Ovary (tissue), 9 donors: ENCODE results near the gene PPIL4. TPM values are rescaled to one million over a fixed set of nuclear protein-coding genes. Genes with fewer than 3 reads are reported as not detected.

Experiments
- DNase-seq, 5 donors: peaks; one replicate each; pipeline ENCODE4 v3.0.0-alpha.2; 2019 to 2020
- H3K27ac ChIP-seq, 2 donors: fragments of 200-600 bp; one replicate each; pipeline versions ENCODE4 v1.5.1 to v1.8.0; 2019 to 2022
- H3K27me3 ChIP-seq: fragments of 200-600 bp; one replicate; pipeline ENCODE4 v1.8.0; 2022
- H3K36me3 ChIP-seq: fragments of 200-600 bp; sonication (generic); one replicate; pipeline ENCODE4 v1.5.1; 2019
- H3K4me1 ChIP-seq: one replicate; pipeline ENCODE4 v1.8.1; 2013; ENCODE audit warnings: mild to moderate bottlenecking, moderate library complexity; ENCODE audit not compliant: insufficient read depth
- H3K4me3 ChIP-seq: fragments of 200-600 bp; sonication (generic); one replicate; pipeline ENCODE4 v1.5.1; 2017
- H3K9me3 ChIP-seq, 2 donors: fragments of 200-600 bp in 1 of 2; sonication (generic) in 1 of 2; one replicate each; pipeline versions ENCODE4 v1.5.1 to v1.8.1; 2013 to 2019; ENCODE audit warnings: mild to moderate bottlenecking in 1 of 2, moderate library complexity in 1 of 2
- EP300 ChIP-seq: sonication (generic); formaldehyde crosslinking; IDR thresholded peaks from one replicate; pipeline ENCODE4 v1.6.1; 2017; ENCODE audit warnings: antibody characterized with exemption
- POLR2A ChIP-seq: fragments of 450-650 bp; IDR thresholded peaks from one replicate; pipeline ENCODE4 v1.6.1; 2017; ENCODE audit warnings: antibody characterized with exemption, mild to moderate bottlenecking, moderate library complexity
- WGBS, 3 donors: extraction: QIAGEN DNeasy Blood & Tissue Kit in 1 of 3; methylation state at CpG; one replicate each; pipeline versions ENCODE4 v1.1.5 to v1.1.7; 2013 to 2017; 5-methylcytosine and 5-hydroxymethylcytosine counted together
- intact Hi-C, 4 donors: fragments of 100-400 bp; cut with DNase I; formaldehyde crosslinking; loops; one replicate each; pipeline versions ENCODE4 v1.11.0 to v1.15.1; 2022 to 2023
- polyA plus RNA-seq, 2 donors: library from polyadenylated mRNA; stranded (reverse); fragments of 200-250 nt in 1 of 2; fragments of 350-450 nt in 1 of 2; fragmentation: Illumina TruSeq in 1 of 2; extraction: RNeasy Lipid Tissue Mini Kit (QIAGEN cat#74804) in 1 of 2; gene quantifications; one replicate each; pipeline ENCODE4 v1.2.3, GENCODE V29; 2013 to 2014
- total RNA-seq, 7 donors: library from RNA; depleted of rRNA in 2 of 7; stranded (reverse); fragments of >200 nt in 2 of 7; fragmentation: NEBNext Ultra II Directional in 3 of 7; extraction: Animal tissue kit (Norgen Biotek cat#: 25700) in 3 of 7; gene quantifications; one replicate each; pipeline versions ENCODE4 v1.1.0 to v1.2.4, GENCODE V29; 2016 to 2023
- TF ChIP-seq, protein P1 (sequence below), 3 donors: fragments of 450-650 bp in 2 of 3; fragments of 200-600 bp in 1 of 3; IDR thresholded peaks; one replicate each; pipeline versions ENCODE4 v1.5.1 to v1.8.0; 2016 to 2022; ENCODE audit warnings: antibody characterized with exemption in 3 of 3, mild to moderate bottlenecking in 1 of 3
- donor health status: DM: no; HTN: no; CAD: no; lungs with moderate emphysema.
- donor health status: DM: no; HTN: no; CAD: no.
- donor health status: Bipolar disorder and iron deficiency.
- donor health status: DM: yes; HTN: yes; CAD: no.
- donor health status: DM: no; HTN: no; CAD: no.
- donor health status: DM: yes; HTN: yes; CAD: no.

Gene PPIL4
- total and polyA plus RNA-seq, 9 donors, result 29.4 to 50.6 (median 37.8) TPM

DNA sequence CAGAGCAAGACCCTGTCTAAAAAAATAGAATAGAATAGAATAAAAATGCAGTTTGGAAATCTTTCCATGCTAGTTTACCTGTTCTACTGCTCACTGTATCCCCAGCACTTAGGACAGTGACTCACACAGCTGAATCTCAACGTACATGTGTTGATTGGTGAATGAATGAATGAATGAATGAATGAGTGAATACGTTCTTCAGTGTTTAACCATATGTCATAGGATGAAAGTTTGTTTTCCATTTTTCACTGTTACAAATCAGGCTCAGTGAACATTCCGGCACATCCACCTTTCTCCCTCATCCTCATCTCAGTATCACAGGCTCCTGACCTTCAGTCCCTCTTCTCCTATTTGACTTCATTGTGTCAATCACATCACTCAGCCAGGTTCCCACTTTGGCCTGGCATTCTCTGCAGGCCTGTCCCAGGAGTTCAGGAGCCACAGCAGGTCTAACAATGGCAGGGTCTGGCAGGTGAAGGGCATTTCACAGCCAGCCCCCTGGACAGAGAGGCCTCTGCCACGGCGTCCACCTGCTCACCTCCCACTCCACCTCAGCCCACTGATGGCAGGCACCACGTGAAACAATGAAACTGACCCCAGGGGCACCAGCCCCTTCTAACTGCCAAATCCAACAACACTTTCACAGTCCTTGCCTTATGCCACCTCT, 68.9 kb downstream of the PPIL4 start:
- H3K9me3 ChIP-seq, result no peaks in the 10 kb centered on the region
- H3K4me3 ChIP-seq, result no peak overlapping the region
- WGBS, 3 donors, result 60 to 64% (median 61%) methylated on average over 6 of the region's 6 CpGs
- DNase-seq, result no peak
- H3K27me3 ChIP-seq, result no peaks in the 10 kb centered on the region
- TF ChIP-seq, protein P1, sequence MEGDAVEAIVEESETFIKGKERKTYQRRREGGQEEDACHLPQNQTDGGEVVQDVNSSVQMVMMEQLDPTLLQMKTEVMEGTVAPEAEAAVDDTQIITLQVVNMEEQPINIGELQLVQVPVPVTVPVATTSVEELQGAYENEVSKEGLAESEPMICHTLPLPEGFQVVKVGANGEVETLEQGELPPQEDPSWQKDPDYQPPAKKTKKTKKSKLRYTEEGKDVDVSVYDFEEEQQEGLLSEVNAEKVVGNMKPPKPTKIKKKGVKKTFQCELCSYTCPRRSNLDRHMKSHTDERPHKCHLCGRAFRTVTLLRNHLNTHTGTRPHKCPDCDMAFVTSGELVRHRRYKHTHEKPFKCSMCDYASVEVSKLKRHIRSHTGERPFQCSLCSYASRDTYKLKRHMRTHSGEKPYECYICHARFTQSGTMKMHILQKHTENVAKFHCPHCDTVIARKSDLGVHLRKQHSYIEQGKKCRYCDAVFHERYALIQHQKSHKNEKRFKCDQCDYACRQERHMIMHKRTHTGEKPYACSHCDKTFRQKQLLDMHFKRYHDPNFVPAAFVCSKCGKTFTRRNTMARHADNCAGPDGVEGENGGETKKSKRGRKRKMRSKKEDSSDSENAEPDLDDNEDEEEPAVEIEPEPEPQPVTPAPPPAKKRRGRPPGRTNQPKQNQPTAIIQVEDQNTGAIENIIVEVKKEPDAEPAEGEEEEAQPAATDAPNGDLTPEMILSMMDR (IDR thresholded peaks at IDR 0.05), result no peak
- TF ChIP-seq EP300 (no peak), POLR2A (no peak)
- H3K27ac ChIP-seq, result no peak overlapping the region
- peaks cover 1% of the 10 kb centered on the region for H3K4me1 ChIP-seq
- intact Hi-C loops, result no loop called here
- H3K36me3 ChIP-seq, result no peaks in the 10 kb centered on the region

DNA sequence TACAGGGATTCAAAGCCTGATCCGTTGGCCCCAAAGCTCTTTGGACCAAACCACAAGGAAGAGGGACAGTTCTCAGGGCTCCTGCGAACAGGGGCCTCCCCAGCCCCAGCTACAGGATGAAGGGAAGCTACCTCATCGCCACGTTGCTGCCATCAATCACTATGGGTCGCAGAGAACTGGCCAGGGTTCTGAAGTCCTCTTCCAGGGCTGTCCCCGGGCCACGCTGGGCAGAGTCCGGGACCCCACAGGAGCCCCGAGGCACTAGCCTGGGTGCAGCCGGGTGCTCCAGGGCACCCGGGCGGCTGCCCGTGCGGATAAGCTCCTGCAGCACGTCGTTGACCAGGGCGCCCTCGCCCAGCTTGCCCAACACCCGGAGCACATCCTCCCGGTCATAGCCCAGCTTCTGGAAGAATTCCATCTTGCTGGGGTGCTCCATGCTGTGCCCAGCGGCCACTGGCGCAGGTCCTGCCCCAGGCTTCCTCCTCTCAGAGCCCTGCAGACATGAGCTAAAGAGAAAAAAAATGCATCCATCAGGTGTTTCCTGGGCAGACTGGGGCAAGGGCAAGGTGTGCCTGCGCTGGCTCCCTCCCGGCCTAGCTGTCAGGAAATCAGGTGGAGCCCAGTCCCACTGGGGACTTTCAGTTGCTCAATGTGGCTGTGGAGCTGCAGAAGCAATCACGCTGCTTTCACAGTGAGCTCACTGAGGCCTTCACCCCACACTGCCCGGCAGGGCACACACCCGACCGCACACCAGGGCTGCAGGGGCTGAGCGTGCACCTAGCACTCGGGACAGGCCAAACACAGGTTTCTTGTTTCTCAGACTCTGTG, 71.5 kb downstream of the PPIL4 start:
- intact Hi-C loops, result no loop called here
- DNase-seq, result no peak
- H3K9me3 ChIP-seq, result no peaks in the 10 kb centered on the region
- H3K27me3 ChIP-seq, result no peaks in the 10 kb centered on the region
- no peak overlapping the region for H3K27ac ChIP-seq
- H3K4me1 ChIP-seq, result peaks cover 1% of the 10 kb centered on the region
- WGBS, 3 donors, result 89 to 92% (median 91%) methylated on average over 30 of the region's 30 CpGs
- H3K4me3 ChIP-seq, result no peak overlapping the region
- H3K36me3 ChIP-seq, result no peaks in the 10 kb centered on the region
- TF ChIP-seq POLR2A, result no peak
- TF ChIP-seq EP300, result no peak
- TF ChIP-seq, protein P1 (IDR thresholded peaks at IDR 0.05), result no peak

DNA sequence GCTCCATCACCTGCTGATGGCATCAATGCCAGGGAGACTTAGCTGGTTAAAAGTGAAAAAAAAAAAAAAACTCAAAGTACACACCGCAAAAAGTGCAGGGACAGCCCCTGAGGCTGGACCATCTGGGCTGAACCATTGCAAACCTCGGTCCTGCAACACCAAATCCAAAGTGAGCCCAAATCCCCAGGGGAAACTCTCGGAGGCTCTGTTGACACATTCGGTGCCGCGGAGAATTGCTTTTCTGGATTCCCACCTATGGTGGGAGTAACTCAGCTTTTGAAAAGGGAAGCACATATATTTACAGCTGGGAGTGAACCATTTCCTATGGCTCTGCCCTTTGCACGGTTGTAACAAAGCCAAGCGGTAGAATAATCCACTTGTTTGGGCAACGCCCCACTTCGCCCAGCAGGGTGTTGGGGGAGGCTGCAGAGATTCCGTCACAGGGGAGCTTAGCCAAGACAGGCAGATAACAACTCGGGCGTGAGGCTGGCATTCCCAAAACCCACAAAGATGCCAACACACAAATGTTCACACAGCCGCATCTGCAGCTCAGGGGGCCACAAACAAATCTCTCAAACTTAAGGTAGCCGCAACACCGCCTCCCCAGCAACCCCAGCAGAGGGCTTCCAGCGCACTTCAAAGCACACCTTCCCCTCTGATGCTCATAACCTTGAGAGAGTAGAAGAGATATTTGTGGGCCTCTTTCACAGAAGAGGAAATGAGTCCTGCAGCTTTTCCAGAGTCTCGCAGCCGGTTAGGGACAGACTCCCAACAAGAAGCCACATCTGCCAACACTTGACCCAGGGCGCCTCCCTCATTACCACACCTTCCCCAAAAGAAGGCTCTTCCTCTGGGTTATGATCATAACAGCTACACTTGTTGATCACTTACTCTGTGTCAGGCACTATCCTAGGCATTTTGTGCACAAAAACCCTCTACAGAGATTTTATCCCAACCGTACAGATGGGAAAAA, 72.5 kb downstream of the PPIL4 start:
- no peak for TF ChIP-seq POLR2A
- TF ChIP-seq, protein P1 (IDR thresholded peaks at IDR 0.05), result no peak
- no peak for TF ChIP-seq EP300
- intact Hi-C loops, result no loop called here
- Histone ChIP-seq H3K27me3 (no peaks in the 10 kb centered on the region), H3K4me1 (peaks cover 1% of the 10 kb centered on the region), H3K27ac (no peak overlapping the region), H3K36me3 (no peaks in the 10 kb centered on the region), H3K9me3 (no peaks in the 10 kb centered on the region), H3K4me3 (no peak overlapping the region)
- no peak for DNase-seq
- WGBS, 3 donors, result 45 to 52% (median 47%) methylated on average over 21 of the region's 21 CpGs

DNA sequence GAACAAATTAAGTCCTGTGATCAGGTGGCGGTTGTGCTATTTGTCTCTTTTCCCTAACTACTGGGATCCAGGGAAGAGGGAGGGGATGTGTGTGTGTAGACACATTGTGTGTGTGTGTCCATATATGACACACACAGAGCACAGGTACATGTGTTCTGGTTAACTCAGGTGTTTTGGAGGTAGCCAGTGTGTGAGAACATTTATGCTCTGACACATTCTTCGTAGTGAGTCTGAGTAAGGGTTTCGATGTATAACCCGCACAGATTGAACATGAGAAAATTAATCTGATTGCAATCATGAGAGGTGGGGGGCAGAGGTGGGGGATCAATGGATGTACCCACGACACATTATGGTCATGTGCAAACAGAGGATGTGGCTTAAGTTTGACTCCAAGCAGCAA, 73.6 kb downstream of the PPIL4 start:
- no peak overlapping the region for H3K4me3 ChIP-seq

More for the DNA sequence above, 73.6 kb downstream of the PPIL4 start:
- Histone ChIP-seq H3K27ac (no peak overlapping the region), H3K9me3 (no peaks in the 10 kb centered on the region), H3K27me3 (no peaks in the 10 kb centered on the region), H3K36me3 (no peaks in the 10 kb centered on the region), H3K4me1 (peaks cover 1% of the 10 kb centered on the region)
- TF ChIP-seq, protein P1 (IDR thresholded peaks at IDR 0.05), result no peak
- TF ChIP-seq POLR2A, result no peak
- TF ChIP-seq EP300, result no peak
- DNase-seq, result no peak
- intact Hi-C loops, result no loop called here
- 91 to 97% (median 93%) methylated on average over 5 of the region's 5 CpGs for WGBS, 3 donors
